ENCODE measurements around the gene ABL2. TPM values are rescaled to one million over a fixed set of nuclear protein-coding genes. Genes with fewer than 3 reads are reported as not detected.

The ABL2 gene
- total RNA-seq, 1 experiment from 2014 or later: 21.9 TPM

Other genes with a start within 250 kb of the ABL2 start
- 30.9 and 38.5 TPM in 2 replicates for gene FAM20B, start 203.8 kb downstream of the ABL2 start, total RNA-seq (2014; rRNA removed; shearing (Covaris generic))
- 27.7 and 39.2 TPM in 2 replicates for gene TOR3A, start 147.6 kb downstream of the ABL2 start, total RNA-seq (2014; rRNA removed; shearing (Covaris generic))
- gene SOAT1, start 64.1 kb upstream of the ABL2 start, total RNA-seq (2014; rRNA removed; shearing (Covaris generic)): 15.9 and 16.2 TPM in 2 replicates
- gene AXDND1, start 136.3 kb upstream of the ABL2 start, total RNA-seq (2014; rRNA removed; shearing (Covaris generic)): 3.7 TPM in 1 of 2 replicates, not detected in the other

Measured in Daoy (cell line).